GM12872 (cell line): ENCODE data around the gene RBMS3.

Experiments
- TF ChIP-seq, protein P1 (sequence below): IDR thresholded peaks from 3 replicates; pipeline ENCODE4 v1.5.1; 2011; ENCODE audit warnings: low read depth, mild to moderate bottlenecking, low read length, moderate library complexity; ENCODE audit not compliant: insufficient read depth

Gene RBMS3

DNA sequence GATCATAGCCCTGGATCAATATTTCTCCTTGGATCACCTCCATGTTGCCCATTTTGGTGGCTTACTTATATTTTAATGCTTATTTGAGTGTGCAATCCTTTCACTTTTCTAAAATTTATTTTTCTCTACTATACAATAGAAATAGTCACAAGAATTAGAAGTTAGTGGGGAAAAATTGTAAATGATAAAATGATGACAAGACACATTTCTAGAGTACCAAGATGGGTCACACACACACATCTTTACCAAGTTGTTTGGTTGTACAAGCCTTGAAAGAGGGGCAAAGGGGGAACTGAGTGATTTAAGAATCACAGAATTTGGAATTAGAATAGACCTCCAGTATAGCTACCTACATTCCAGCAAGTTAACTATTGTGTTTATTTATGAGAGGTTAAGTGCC lies 545.8 kb downstream of the RBMS3 start:
- TF ChIP-seq, protein P1, sequence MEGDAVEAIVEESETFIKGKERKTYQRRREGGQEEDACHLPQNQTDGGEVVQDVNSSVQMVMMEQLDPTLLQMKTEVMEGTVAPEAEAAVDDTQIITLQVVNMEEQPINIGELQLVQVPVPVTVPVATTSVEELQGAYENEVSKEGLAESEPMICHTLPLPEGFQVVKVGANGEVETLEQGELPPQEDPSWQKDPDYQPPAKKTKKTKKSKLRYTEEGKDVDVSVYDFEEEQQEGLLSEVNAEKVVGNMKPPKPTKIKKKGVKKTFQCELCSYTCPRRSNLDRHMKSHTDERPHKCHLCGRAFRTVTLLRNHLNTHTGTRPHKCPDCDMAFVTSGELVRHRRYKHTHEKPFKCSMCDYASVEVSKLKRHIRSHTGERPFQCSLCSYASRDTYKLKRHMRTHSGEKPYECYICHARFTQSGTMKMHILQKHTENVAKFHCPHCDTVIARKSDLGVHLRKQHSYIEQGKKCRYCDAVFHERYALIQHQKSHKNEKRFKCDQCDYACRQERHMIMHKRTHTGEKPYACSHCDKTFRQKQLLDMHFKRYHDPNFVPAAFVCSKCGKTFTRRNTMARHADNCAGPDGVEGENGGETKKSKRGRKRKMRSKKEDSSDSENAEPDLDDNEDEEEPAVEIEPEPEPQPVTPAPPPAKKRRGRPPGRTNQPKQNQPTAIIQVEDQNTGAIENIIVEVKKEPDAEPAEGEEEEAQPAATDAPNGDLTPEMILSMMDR = no peak

DNA sequence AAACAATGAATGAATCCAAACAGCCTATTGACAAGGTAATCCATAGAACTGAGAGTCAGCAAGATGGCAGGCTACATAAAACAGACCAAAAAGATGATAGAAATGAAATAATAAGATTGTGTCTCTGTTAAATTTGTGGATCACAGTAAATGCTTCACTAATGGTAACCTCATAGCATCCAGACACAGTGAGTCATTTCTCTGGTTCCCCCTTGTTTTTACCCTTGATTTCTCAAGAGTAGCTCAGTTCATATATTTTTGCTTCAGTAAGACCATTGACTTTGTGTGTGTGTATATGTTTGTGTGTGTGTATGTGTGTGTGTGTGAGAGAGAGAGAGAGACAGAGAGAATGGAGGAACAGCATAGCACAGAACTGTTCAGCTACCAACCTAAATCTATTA lies 546.9 kb downstream of the RBMS3 start:
- TF ChIP-seq, protein P1 = no peak

DNA sequence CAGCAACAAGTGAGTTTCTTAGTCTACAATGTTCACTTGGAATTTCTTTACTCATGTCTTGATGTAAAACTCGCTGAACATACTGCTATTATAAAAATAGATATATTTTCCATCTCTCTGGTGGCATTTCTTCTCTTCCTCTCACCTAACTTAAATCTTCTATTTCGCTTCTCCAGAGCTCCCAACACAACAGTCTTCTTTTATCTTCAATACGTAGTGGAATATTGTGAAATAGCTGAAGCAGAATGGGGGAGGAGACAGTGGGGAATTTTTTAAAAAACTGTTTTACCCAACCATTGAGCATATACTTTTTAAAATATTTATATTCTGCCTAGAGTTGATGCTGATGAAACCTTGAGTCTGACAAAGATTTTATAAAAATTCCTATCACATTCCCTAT lies 548.5 kb downstream of the RBMS3 start:
- TF ChIP-seq, protein P1 = no peak

DNA sequence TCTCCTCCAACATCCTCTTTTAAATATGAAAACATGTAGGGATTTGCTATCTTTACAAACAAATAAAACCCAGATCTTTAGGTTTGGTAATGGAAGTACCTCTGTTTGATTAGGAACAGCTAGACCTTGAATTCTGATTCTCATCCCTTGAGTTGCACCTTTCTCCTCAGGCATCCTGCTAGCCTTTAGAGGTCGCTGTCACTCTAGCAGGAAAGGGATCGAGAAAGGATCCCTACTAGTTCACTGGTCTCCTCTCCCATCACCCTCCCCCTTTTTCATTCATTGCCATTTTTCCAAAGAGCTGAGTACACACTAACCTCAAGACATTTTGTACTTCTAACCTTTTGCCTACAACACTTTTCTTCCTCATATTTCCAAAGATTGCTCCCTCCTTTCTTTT lies 569.8 kb downstream of the RBMS3 start:
- TF ChIP-seq, protein P1 = no peak

DNA sequence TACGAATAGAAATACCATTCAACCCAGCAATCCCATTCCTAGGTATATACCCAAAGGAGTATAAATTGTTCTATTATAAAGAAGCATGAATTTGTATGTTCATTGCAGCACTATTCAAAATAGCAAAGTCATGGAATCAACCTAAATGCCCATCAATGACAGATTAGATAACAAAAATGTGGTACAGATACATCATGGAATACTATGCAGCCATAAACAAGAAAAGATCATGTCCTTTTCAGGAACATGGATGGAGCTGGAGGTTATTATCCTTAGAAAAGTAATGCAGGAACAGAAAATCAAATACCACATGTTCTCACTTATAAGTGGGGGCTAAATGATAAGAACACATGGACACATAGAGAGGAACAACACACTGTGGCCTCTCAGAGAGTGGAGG lies 571.9 kb downstream of the RBMS3 start:
- TF ChIP-seq, protein P1 = no peak

DNA sequence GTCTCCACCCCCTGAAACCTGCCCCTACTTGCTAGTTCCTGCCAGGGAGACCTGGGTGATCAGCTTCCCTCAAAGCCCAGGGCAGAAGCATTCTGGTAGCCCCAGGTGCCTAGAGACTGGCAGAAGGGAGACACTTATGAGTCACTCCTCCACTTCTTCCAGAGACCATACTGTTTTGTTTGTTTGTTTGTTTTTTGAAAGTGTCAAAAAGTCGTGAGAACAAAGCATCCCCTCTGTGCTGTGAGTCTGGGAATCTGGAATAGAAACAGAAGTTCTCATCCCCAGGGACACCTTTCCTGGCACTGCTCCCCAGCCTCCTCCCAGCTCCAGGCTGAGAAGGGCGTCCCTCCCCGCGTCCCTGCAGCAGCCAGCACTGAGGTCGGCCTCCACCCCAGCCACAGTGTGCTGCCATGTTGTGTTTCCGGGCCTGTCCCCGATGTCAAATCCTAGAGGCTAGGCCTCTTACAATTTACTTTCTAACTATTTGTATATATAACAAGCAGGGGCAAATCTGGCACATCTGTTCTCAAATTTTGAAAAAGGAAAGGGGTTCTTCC lies 573.0 kb downstream of the RBMS3 start:
- TF ChIP-seq, protein P1 = no peak

DNA sequence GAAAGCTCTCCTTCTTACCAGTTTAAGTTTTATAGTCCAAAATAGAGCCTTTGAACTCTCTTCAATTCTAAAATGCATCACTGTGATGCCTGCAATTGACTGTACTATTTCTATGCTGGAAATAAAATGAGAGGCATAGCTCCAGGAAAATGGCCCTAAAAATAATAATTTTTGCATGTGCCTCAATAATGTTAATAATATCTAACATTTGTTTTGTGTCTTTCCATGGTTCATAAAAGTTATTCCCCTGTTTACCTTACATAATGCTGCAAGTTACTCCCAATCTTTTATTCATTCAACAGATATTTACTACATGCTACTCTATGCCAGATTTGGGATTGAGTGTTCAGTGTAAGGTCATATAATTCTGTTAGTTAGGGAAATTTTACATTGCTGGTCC lies 574.0 kb downstream of the RBMS3 start:
- TF ChIP-seq, protein P1 = no peak
